ENCODE measurements around the gene ST6GALNAC5.

- TF ChIP-seq CTCF (conservative IDR thresholded peaks at IDR 0.05) (no peak), ZFX (IDR thresholded peaks at IDR 0.05) (no peak)
Measured at GRCh38 chr1:77048615-77049005, 181.3 kb downstream of the ST6GALNAC5 start.

Data from C4-2B (cell line).